DMS 273 treated with DMSO at 0.1 percent for 48 hours (cell line): Measurements from ENCODE around the gene PTBP3.
"Not testable (repeated sequence)": the region's sequence is repeated elsewhere in the genome, so short reads cannot be mapped to it uniquely, and the experiment has no call there.

Experiments
- DNase-seq: peaks from one replicate; lab custom pipeline; 2025; lab: John Stamatoyannopoulos, UW

The PTBP3 gene

GRCh38 chr9:112322701-112323377 lies 10.6 kb downstream of the PTBP3 start:
- no peak for DNase-seq

- DNase-seq, result no peak
These were observed 17.0 kb downstream of the PTBP3 start for GRCh38 chr9:112316258-112316943.

DNA sequence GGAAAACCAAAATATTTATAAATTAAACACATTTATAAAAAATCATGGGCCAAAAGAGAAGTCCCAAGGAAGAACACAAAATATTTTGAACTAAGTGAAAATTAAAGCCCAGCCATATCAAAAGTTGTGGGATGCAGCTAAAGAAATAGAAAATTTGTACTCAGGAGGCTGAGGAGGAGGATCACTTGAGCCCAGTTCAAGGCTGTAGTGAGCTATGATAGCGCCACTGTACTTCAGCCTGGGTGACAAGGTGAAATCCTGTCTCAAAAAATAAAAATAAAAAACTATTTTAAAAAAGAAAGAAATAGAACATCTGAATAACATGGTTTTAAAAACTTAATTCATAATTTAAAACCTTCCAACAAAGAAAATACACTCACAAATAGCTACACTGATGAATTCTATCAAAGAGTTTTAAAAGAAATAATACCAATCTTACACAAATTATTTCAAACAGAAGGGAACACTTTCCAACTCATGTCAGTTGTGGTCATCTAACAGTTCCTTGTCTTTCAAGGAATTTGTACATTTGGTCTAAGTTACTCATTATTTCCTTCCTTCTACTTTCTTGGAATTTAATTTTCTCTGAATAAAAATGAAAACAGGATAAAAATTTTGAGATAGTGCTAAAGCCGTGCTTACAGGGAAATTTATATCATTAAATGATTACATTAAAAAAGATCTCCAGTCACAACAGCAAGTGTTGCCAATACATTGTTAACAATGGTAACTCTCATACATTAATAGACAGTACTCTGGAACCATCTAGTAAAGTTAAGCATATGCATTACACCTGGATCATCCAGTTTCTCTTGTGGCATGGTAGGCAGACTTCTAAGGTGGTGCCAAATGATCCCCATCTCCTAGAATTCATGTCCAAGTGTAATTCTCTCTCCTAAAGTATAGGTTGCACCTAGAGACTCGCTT lies 17.8 kb downstream of the PTBP3 start:
- no peak for DNase-seq

DNA sequence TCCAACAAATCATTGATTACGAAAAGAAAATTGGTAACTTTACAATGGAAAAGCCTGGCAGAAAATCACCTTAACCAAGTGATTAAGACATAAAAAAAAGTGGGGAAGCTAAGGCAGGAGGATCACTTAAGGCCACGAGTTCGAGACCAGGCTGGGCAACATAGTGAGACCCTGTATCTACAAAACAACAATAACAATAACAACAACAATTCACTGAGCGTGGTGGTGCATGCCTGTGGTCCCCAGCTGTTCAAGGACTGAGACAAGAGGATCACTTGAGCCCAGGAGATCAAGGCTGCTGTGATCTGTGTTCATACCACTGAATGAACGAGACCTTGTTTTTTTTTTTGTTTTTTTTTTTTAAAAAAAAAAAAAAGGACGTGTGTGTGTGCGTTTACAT lies 21.3 kb downstream of the PTBP3 start:
- no peak for DNase-seq

GRCh38 chr9:112311497-112311896 lies 21.9 kb downstream of the PTBP3 start:
- no peak for DNase-seq

DNA sequence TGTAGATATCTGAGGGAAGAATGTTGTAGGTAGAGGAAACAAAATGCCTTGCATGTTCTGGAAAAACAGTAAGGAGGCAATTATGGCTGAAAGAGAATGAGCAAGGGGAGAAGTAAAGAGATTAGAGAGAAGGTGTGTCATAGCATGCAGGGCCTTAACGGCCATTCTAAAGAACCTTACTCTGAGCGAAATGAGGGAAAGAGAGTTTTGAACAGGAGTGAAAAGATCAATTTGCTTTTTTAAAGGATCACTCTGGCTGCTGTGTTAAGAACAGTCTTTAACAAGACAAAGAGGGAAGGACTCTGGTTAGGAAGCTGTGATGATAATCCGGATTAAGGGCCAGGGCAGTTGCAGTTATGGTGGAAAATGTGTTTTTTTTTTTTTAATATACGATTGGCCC lies 22.6 kb downstream of the PTBP3 start:
- no peak for DNase-seq

- no peak for DNase-seq
These were observed 24.8 kb downstream of the PTBP3 start for GRCh38 chr9:112308588-112308987.

GRCh38 chr9:112301420-112301819 lies 32.0 kb downstream of the PTBP3 start:
- DNase-seq, result no peak

DNA sequence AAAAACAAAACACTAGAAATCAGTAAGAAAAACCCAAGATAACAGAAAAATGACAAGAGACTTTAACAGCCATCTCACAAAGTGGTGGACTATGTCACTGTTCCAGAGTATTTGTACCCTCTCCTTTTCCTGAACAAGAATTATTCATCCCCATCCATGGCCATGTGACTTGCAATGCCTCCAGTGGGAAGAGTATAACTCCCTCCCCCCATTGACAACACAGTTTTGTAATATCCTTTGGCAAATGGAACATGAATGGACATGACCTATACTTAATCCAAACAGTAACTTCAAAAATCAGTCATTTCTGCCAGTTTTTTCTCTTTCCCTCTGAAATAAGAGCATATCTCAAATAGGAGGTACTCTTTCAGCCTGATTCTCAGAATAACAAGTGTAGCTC lies 33.9 kb downstream of the PTBP3 start:
- DNase-seq, result no peak

- no peak for DNase-seq
These were observed 36.5 kb downstream of the PTBP3 start for GRCh38 chr9:112296929-112297328.

GRCh38 chr9:112295174-112295573 lies 38.2 kb downstream of the PTBP3 start:
- DNase-seq, result no peak

DNA sequence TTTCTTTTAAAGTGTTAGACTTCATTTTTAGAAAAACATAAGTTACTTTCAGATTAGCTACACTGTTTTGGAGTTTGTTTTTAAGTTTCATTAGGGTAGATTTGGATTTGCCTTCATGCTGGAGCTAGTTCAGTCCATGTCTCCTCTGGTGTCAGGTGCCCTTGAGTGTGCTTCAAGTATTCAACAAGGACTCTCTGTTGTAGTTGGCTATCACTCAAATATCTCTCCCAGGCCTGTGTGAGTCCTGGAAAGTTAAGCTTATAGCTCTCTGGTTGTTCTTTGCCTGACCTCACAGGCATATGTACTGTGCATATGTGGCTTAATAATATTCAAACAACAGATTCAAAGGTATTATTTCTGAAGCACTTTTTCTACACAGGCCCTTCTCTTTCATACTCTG lies 45.4 kb downstream of the PTBP3 start:
- DNase-seq, result no peak

DNA sequence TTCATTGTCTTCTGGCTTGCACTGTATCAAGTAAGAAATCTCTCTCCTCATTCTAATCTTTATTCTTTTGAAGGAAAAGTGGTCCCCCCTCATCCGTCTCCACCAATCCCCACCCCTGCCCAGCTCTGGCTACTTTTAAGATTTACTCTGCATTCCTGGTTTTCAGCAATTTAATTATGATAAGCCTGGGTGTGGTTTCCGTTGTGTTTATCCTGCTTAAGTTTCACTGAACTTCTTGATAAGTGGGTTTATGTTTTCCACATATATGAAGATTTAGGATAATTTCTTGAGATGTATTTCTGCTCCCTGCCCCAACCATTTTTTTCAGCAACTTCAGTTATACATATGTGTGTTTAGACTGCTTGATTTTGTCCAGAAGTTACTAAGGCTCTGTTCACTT lies 46.5 kb downstream of the PTBP3 start:
- no peak for DNase-seq

DNA sequence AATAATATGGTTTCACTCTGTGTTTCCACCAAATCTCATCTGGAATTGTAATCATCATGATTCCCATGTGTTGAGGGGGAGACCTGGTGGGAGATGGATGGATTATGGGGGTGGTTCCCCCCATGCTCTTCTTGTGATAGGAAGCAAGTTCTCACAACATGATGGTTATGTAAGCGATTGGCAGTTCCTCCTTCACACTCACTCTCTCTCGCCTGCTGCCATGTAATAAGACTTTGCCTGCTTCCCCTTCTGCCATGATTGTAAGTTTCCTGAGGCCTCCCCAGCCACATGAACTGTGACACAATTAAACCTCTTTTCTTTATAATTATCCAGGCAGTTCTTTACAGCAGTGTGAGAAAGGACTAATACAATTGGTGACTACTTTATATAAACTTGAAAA lies 48.4 kb downstream of the PTBP3 start:
- no peak for DNase-seq

DNA sequence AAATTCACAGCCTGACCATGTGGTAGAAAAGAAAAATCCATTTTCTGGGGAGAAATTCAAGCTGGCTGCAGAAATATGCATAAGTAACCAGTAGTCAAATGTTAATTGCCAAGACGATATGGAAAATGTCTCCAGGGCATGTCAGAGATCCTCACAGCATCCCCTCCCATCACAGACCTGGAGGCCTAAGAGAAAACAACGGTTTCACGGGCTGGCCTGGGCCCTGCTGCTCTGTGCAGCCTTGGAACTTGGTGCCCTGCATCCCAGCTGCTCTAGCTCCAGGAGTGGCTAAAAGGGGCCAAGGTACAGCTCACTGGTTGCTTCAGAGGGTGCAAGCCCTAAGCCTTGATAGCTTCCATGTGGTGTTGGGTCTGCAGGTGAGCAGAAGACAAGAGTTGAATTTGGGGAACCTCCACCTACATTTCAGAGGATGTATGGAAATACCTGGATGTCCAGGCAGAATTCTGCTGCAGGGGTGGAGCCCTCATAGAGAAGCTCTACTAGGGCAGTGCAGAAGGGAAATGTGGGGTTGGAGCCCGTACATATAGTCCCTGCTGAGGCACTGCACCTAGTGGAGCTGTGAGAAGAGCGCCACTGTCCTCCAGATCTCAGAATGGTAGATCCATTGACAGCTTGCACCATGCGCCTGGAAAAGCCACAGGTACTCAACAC lies 49.7 kb downstream of the PTBP3 start:
- DNase-seq, result no peak

DNA sequence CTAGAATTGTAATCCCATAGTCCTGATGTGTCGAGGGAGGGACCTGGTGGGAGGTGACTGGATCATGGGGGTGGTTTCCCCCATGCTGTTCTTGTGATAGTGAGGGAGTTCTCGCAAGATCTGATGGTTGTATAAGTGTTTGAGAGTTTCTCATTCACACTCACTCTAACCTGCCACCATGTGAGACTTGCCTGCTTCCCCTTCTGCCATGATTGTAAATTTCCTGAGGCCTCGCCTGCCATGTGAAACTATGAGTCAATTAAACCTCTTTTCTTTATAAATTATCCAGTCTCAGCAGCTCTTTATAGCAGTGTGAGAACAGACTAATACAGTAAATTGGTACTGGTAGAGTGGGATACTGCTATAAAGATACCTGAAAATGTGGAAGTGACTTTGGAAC lies 50.6 kb downstream of the PTBP3 start:
- not testable (repeated sequence) for DNase-seq

- DNase-seq, result no peak
These were observed 52.5 kb downstream of the PTBP3 start for GRCh38 chr9:112280904-112281303.

GRCh38 chr9:112279501-112279900 lies 53.9 kb downstream of the PTBP3 start:
- DNase-seq, result no peak

- no peak for DNase-seq
These were observed 55.3 kb downstream of the PTBP3 start for GRCh38 chr9:112278152-112278551.

DNA sequence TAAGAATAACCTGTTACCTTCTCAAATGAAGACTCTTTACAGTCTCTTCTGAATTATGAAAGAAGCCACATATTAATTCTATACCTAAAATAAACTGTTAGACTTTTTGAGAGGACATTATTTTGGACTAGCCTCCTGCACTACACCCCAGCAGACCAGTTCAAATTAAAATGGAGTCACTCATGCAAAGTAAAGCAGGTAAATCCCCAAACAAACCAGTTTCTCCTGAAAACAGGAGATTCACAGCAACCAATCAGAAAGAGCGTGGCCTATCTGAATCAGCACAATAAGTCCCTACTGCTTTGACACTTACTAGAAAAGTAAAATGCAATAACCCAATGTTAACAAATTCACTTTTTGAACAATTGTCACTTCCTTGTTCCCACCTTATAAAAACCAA lies 58.8 kb downstream of the PTBP3 start:
- no peak for DNase-seq

DNA sequence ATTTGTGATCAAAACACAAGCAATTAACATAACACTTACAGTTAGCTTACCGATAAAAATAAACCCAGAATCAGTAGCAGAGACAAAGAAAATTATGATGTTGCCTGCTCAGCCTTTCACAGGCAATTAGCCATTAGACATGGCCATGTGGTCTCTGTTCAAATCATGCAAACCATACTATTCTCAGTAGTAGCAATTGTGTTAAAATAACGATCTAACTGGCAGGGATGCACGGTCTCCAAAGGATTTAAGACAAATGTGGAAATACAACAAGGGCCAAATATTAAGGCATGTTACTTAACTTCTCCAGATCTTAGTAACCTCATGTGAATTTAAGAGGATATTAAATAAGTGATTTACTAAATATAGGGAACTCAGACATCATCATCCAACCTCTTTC lies 59.5 kb downstream of the PTBP3 start:
- no peak for DNase-seq

GRCh38 chr9:112271466-112272098 lies 61.8 kb downstream of the PTBP3 start:
- DNase-seq, result no peak
